Effector memory CD4-positive, alpha-beta T cell (primary cell): ENCODE measurements around the gene ZDHHC7.

ENCODE experiments used
- DNase-seq, 3 donors: peaks; one replicate each; pipeline ENCODE4 v3.0.0-alpha.2; 2020
- H3K27ac ChIP-seq: 2 replicates; pipeline ENCODE4 v1.7.0; 2013; ENCODE audit warnings: mild to moderate bottlenecking, low read length, moderate library complexity; ENCODE audit not compliant: insufficient read depth, poor library complexity, severe bottlenecking
- H3K27me3 ChIP-seq: replicated peaks from 2 replicates; pipeline ENCODE4 v1.7.0; 2013; ENCODE audit warnings: mild to moderate bottlenecking, low read length; ENCODE audit not compliant: insufficient read depth, control insufficient read depth, poor library complexity, severe bottlenecking
- H3K36me3 ChIP-seq: 2 replicates; pipeline ENCODE4 v1.7.0; 2013; ENCODE audit warnings: mild to moderate bottlenecking, low read length, moderate library complexity; ENCODE audit not compliant: control insufficient read depth, insufficient read depth
- H3K4me1 ChIP-seq: 2 replicates; pipeline ENCODE4 v1.7.0; 2013; ENCODE audit warnings: low read length, mild to moderate bottlenecking; ENCODE audit not compliant: control insufficient read depth, insufficient read depth, poor library complexity, severe bottlenecking
- H3K4me3 ChIP-seq: 2 replicates; pipeline ENCODE4 v1.7.0; 2013; ENCODE audit warnings: low read length, low read depth, mild to moderate bottlenecking; ENCODE audit not compliant: insufficient read depth, poor library complexity, severe bottlenecking
- H3K9me3 ChIP-seq: 2 replicates; pipeline ENCODE4 v1.7.0; 2013; ENCODE audit warnings: mild to moderate bottlenecking, low read length, moderate library complexity; ENCODE audit not compliant: control insufficient read depth

ZDHHC7 gene

GRCh38 chr16:85007496-85008214, 3.7 kb downstream of the ZDHHC7 start:
- no peak for DNase-seq
- peaks cover 23% of the 10 kb centered on the region for H3K4me1 ChIP-seq
- no peaks in the 10 kb centered on the region for H3K27me3 ChIP-seq
- H3K9me3 ChIP-seq = no peaks in the 10 kb centered on the region
- no peak overlapping the region for H3K27ac ChIP-seq
- no peak overlapping the region for H3K4me3 ChIP-seq
- H3K36me3 ChIP-seq = no peaks in the 10 kb centered on the region

DNA sequence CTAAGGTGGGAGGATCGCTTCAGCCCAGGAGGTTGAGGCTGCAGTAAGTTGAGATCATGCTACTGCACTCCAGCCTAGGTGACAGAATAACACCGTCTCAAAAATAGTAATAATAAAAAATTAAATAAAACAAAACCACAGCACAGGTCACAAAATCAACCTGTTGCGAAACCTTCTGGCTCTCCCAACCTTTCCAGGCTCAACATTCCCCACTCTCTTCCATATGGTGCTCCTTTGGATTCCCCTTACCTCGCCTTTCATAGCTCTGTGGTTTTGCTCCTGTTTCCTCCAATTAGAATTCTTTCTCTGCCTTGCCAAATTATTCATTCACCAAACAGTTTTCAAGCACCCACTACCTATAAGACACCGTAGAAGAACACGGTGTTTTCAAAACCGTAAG, 4.7 kb downstream of the ZDHHC7 start:
- no peaks in the 10 kb centered on the region for H3K36me3 ChIP-seq
- no peak overlapping the region for H3K27ac ChIP-seq
- no peaks in the 10 kb centered on the region for H3K9me3 ChIP-seq
- H3K4me1 ChIP-seq = peaks cover 18% of the 10 kb centered on the region
- H3K4me3 ChIP-seq = no peak overlapping the region
- no peak for DNase-seq
- H3K27me3 ChIP-seq = no peaks in the 10 kb centered on the region

GRCh38 chr16:85005285-85006069, 5.9 kb downstream of the ZDHHC7 start:
- no peak for DNase-seq
- H3K36me3 ChIP-seq = no peaks in the 10 kb centered on the region
- no peak overlapping the region for H3K4me3 ChIP-seq
- no peaks in the 10 kb centered on the region for H3K27me3 ChIP-seq
- H3K9me3 ChIP-seq = no peaks in the 10 kb centered on the region
- H3K4me1 ChIP-seq = peaks cover 12% of the 10 kb centered on the region
- H3K27ac ChIP-seq = no peak overlapping the region

GRCh38 chr16:85004587-85005205, 6.6 kb downstream of the ZDHHC7 start:
- no peak for DNase-seq
- no peaks in the 10 kb centered on the region for H3K36me3 ChIP-seq
- no peak overlapping the region for H3K27ac ChIP-seq
- H3K27me3 ChIP-seq = no peaks in the 10 kb centered on the region
- no peak overlapping the region for H3K4me3 ChIP-seq
- no peaks in the 10 kb centered on the region for H3K9me3 ChIP-seq
- H3K4me1 ChIP-seq = peaks cover 7% of the 10 kb centered on the region

DNA sequence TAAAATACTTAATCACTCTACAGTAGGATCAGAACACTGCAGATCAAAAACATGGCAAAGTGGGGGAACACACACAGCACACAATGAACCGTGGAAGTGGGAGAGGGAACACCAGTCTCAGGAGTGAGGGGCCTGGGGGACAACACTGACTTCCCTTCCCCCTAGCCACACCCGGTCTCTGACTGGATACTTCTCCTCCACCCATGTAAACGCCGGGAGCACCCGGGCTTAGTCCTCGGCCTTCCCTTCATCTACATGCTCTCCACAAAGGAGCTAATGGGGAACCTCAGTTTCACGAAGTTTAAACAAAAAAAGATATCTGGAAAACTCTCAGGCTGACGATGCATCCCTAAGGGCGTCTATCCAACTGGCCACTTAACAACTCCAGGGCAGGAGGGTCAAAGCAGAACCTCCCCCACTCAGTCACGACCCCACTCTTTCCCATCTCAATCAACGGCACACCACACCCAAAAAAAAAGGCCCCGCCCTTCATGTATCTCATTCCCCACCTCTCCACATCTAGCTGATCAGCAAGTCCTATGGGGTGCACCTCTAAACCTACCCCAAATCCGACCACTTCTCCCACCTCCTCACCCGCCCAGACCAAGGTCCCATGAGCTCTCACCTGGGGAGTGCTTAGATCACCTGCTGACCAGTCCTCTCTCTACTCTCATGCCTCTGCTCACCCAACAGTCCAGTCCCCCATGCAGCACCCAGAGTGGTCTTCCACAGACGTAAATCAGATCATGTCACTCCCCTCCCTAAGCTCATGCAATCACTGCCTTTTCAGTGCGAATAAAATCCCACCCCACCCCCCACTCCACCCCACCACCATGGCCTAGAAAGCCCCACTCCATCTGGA, 7.4 kb downstream of the ZDHHC7 start:
- H3K36me3 ChIP-seq = no peaks in the 10 kb centered on the region
- no peak overlapping the region for H3K4me3 ChIP-seq
- H3K9me3 ChIP-seq = no peaks in the 10 kb centered on the region
- no peak for DNase-seq
- H3K27ac ChIP-seq = no peak overlapping the region
- peaks cover 7% of the 10 kb centered on the region for H3K4me1 ChIP-seq
- H3K27me3 ChIP-seq = no peaks in the 10 kb centered on the region

DNA sequence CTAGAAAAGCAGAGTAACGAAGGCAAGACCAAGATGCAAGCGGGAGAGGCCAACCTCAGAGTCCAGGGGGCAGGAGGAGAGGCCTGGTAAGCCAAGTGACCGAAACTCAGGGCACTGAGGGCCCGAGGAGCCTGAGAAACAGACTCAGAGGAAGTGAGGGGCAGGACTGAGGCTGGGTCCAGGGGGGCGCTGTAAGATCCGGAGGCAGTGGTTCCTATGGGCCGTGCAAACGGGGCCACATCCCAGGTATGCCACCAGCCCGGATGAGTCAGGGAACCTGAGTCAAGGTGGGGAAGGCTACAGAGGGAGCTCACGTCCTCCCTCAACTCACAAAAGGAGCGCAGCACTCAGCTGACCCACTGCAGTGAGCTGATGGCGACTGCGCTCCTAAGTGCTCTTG, 8.3 kb downstream of the ZDHHC7 start:
- Histone ChIP-seq H3K27ac (no peak overlapping the region), H3K36me3 (no peaks in the 10 kb centered on the region), H3K4me1 (peaks cover 7% of the 10 kb centered on the region), H3K4me3 (no peak overlapping the region), H3K9me3 (no peaks in the 10 kb centered on the region), H3K27me3 (no peaks in the 10 kb centered on the region)
- DNase-seq = no peak

GRCh38 chr16:85002608-85003007, 8.7 kb downstream of the ZDHHC7 start:
- Histone ChIP-seq H3K27me3 (no peaks in the 10 kb centered on the region), H3K27ac (no peak overlapping the region), H3K9me3 (no peaks in the 10 kb centered on the region), H3K4me1 (peaks cover 7% of the 10 kb centered on the region), H3K4me3 (no peak overlapping the region), H3K36me3 (no peaks in the 10 kb centered on the region)
- DNase-seq = no peak

- Histone ChIP-seq H3K27me3 (no peaks in the 10 kb centered on the region), H3K27ac (no peak overlapping the region), H3K4me1 (peaks cover 7% of the 10 kb centered on the region), H3K4me3 (no peak overlapping the region), H3K36me3 (no peaks in the 10 kb centered on the region), H3K9me3 (no peaks in the 10 kb centered on the region)
- DNase-seq = no peak
Measured at GRCh38 chr16:85002099-85002541, 9.2 kb downstream of the ZDHHC7 start.

DNA sequence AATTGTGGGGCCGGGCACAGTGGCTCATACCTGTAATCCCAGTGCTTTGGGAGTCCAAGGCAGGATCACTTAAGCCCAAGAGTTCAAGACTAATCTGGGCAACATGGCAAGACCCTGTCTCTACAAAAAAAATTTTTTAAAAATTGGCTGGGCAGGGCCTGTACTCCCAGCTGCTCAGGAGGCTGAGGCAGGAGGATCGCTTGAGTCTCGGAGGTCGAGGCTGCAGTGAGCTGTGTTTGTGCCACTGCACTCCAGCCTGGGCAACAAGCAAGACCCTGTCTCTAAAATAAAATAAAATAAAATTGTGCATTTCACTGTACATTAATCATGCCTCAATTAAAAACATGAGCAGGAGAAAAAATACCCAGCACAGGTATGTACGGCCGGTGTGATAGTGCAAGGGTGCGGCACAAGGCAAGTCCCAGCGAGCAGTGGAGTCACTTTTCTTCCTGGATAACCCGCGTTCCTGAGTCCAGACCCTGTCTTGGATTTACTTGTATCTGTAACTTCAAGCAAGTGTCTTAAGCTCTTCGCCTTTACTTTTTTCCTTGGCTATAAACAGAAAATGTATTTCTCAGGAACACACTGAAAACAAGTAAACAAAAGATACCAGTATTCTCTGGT, 11.4 kb downstream of the ZDHHC7 start:
- H3K9me3 ChIP-seq = no peaks in the 10 kb centered on the region
- no peak for DNase-seq
- H3K4me3 ChIP-seq = no peak overlapping the region
- peaks cover 3% of the 10 kb centered on the region for H3K36me3 ChIP-seq
- no peak overlapping the region for H3K27ac ChIP-seq
- H3K27me3 ChIP-seq = no peaks in the 10 kb centered on the region
- H3K4me1 ChIP-seq = peaks cover 11% of the 10 kb centered on the region
